OCI-LY3 (cell line): ENCODE measurements around the gene RASGRP3.

Experiments used
- H2AFZ ChIP-seq: fragments of 200-600, 300-600 bp; shearing (Covaris generic); 2 replicates; pipeline ENCODE4 v1.6.0; 2014; ENCODE audit warnings: antibody characterized with exemption, low read depth, low read length
- H3K27ac ChIP-seq: fragments of 200-600, 300-600 bp; sonication (generic); 2 replicates; pipeline ENCODE4 v1.5.1; 2014; ENCODE audit warnings: mild to moderate bottlenecking, low read length, moderate library complexity, mixed read lengths
- H3K27me3 ChIP-seq: fragments of 200-600, 300-600 bp; sonication (generic); 2 replicates; pipeline ENCODE4 v1.6.1; 2014; ENCODE audit warnings: low read depth, low read length, mixed read lengths
- H3K36me3 ChIP-seq: fragments of 200-600, 300-600 bp; sonication (generic); replicated peaks from 2 replicates; pipeline ENCODE3; 2014; ENCODE audit warnings: low read depth, low read length, mixed read lengths
- H3K4me1 ChIP-seq: fragments of 300-600, 200-600 bp; sonication (generic); 2 replicates; pipeline ENCODE4 v1.6.1; 2014; ENCODE audit warnings: low read length, mixed read lengths
- H3K4me2 ChIP-seq: fragments of 200-600, 300-600 bp; sonication (generic); 2 replicates; pipeline ENCODE4 v1.6.1; 2014; ENCODE audit warnings: low read length, mixed read lengths
- H3K4me3 ChIP-seq: fragments of 300-600, 200-600 bp; sonication (generic); 2 replicates; pipeline ENCODE4 v1.5.1; 2014; ENCODE audit warnings: antibody characterized with exemption, mild to moderate bottlenecking, low read length, moderate library complexity
- H3K79me2 ChIP-seq: fragments of 300-600, 200-600 bp; shearing (Covaris generic); 2 replicates; pipeline ENCODE4 v1.6.1; 2014; ENCODE audit warnings: mild to moderate bottlenecking, low read length, mixed read lengths
- H3K9ac ChIP-seq: fragments of 300-600, 200-600 bp; shearing (Covaris generic); 2 replicates; pipeline ENCODE4 v1.6.0; 2014; ENCODE audit warnings: mild to moderate bottlenecking, low read length, moderate library complexity
- H3K9me3 ChIP-seq: fragments of 200-600, 300-600 bp; shearing (Covaris generic); 2 replicates; pipeline ENCODE4 v1.6.1; 2014; ENCODE audit warnings: low read length, mixed read lengths; ENCODE audit not compliant: insufficient read depth
- H4K20me1 ChIP-seq: fragments of 200-600, 300-600 bp; sonication (generic); 2 replicates; pipeline ENCODE4 v1.6.1; 2016; ENCODE audit warnings: low read length, mixed read lengths; ENCODE audit not compliant: insufficient read depth
- EZH2phosphoT487 ChIP-seq: fragments of 200-600 bp; shearing (Covaris generic); IDR thresholded peaks from 2 replicates; pipeline ENCODE4 v1.6.1; 2018; ENCODE audit warnings: antibody characterized with exemption, mixed run types, low read depth
- TF ChIP-seq, protein P1 (sequence below): fragments of 200-600, 300-600 bp; sonication (generic); IDR thresholded peaks from 2 replicates; pipeline ENCODE4 v1.5.1; 2014; ENCODE audit warnings: antibody characterized with exemption, low read length, low read depth

Gene RASGRP3

DNA sequence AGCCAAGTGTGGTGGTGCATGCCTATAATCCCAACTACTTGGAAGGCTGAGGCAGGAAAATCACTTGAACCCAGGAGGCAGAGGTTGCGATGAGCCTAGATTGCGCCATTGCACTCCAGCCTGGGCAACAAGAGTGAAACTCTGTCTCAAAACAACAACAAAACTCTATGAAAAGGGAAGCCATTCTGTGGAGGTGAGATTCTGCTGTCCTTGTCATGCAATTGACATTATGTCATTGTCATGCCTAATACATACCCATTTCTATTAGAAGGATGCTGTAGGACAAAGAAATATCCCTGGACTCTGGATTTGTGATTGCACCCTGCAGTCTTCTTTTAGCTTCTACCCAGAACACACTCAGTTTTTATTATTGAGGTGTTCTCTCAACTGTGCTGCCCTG is 8.6 kb downstream of the RASGRP3 start:
- TF ChIP-seq, protein P1, sequence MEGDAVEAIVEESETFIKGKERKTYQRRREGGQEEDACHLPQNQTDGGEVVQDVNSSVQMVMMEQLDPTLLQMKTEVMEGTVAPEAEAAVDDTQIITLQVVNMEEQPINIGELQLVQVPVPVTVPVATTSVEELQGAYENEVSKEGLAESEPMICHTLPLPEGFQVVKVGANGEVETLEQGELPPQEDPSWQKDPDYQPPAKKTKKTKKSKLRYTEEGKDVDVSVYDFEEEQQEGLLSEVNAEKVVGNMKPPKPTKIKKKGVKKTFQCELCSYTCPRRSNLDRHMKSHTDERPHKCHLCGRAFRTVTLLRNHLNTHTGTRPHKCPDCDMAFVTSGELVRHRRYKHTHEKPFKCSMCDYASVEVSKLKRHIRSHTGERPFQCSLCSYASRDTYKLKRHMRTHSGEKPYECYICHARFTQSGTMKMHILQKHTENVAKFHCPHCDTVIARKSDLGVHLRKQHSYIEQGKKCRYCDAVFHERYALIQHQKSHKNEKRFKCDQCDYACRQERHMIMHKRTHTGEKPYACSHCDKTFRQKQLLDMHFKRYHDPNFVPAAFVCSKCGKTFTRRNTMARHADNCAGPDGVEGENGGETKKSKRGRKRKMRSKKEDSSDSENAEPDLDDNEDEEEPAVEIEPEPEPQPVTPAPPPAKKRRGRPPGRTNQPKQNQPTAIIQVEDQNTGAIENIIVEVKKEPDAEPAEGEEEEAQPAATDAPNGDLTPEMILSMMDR: no peak
- no peak for TF ChIP-seq EZH2phosphoT487

DNA sequence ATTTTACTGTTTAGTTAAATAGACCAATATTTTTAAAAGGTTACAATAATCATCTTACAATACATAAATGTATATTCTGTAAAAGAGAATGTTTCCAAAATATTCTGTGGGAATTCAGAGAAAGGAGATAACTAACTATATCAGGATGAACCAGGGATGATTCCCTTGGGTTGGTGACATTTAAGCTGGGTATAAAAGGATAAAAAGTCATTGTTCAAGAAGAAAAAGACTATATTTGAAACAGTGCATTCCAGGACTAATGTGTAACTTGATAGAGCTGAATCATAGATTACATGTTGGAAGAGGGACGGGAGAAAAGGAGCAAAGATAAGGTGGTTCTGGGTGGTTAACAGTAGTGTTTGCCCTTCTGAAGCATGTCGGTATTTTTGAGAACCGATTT is 10.1 kb downstream of the RASGRP3 start:
- H3K4me3 ChIP-seq: no peak overlapping the region
- no peaks in the 10 kb centered on the region for H3K27me3 ChIP-seq

More for the DNA sequence above, 8.6 kb downstream of the RASGRP3 start:
- Histone ChIP-seq H3K79me2 (peaks cover 84% of the 10 kb centered on the region), H2AFZ (no peak overlapping the region), H4K20me1 (no peaks in the 10 kb centered on the region), H3K4me3 (peak overlapping the region; percentile 44), H3K9me3 (peaks cover 10% of the 10 kb centered on the region; the same call in 1 of the 2 replicates), H3K9ac (peak overlapping the region; percentile 83), H3K27me3 (no peaks in the 10 kb centered on the region), H3K27ac (peak overlapping the region; percentile 97), H3K4me2 (peak overlapping the region; percentile 70), H3K36me3 (peaks cover 48% of the 10 kb centered on the region), H3K4me1 (peaks cover 95% of the 10 kb centered on the region)

DNA sequence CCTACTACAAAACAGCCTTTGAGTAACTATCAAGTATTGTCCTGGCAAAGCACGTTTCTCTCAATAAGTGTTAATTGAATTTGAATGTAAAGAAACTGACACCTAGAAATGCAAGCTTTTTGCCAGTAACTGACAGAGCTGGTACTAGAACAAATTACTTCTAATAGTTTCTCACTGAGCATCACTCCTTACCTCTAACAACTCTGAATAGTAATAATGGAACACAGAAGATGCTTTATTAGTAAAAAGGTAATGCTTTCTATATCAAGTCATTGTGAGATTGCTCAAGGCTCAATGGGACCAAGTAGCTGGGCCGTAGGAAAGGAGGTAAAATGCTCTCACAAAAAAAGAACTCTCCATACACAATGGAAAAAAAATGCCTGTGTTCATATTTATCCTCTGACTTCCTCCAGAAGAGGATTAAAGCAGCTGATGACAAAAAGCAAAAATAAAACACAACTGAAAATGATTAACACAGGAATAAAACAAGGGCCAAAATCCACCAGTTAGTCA is 11.8 kb downstream of the RASGRP3 start:
- Histone ChIP-seq H3K27me3 (no peaks in the 10 kb centered on the region), H4K20me1 (no peaks in the 10 kb centered on the region), H3K4me3 (peak overlapping the region; percentile 58), H3K36me3 (peaks cover 47% of the 10 kb centered on the region), H3K9me3 (peaks cover 5% of the 10 kb centered on the region; the same call in 1 of the 2 replicates), H3K79me2 (peaks cover 84% of the 10 kb centered on the region), H2AFZ (no peak overlapping the region), H3K27ac (peak overlapping the region; percentile 97), H3K4me1 (peaks cover 98% of the 10 kb centered on the region), H3K9ac (peak overlapping the region; percentile 90), H3K4me2 (peak overlapping the region; percentile 82)
- TF ChIP-seq EZH2phosphoT487: no peak
- TF ChIP-seq, protein P1: no peak

More for the DNA sequence above, 10.1 kb downstream of the RASGRP3 start:
- Histone ChIP-seq H3K36me3 (peaks cover 44% of the 10 kb centered on the region), H3K79me2 (peaks cover 84% of the 10 kb centered on the region), H3K9me3 (peaks cover 5% of the 10 kb centered on the region; the same call in 1 of the 2 replicates), H3K4me1 (peaks cover 96% of the 10 kb centered on the region), H2AFZ (no peak overlapping the region), H3K9ac (no peak overlapping the region), H4K20me1 (no peaks in the 10 kb centered on the region), H3K27ac (peak overlapping the region; percentile 97), H3K4me2 (no peak overlapping the region)
- TF ChIP-seq, protein P1: no peak
- TF ChIP-seq EZH2phosphoT487: no peak

GRCh38 chr2:33488715-33489540 is 12.5 kb downstream of the RASGRP3 start:
- Histone ChIP-seq H3K4me2 (peak overlapping the region; percentile 82), H3K79me2 (peaks cover 86% of the 10 kb centered on the region)
- TF ChIP-seq, protein P1: no peak
- no peak for TF ChIP-seq EZH2phosphoT487

More at GRCh38 chr2:33488715-33489540, 12.5 kb downstream of the RASGRP3 start:
- Histone ChIP-seq H3K4me3 (peak overlapping the region; percentile 58), H3K4me1 (peaks cover 98% of the 10 kb centered on the region), H3K9ac (peak overlapping the region; percentile 90), H3K27ac (peak overlapping the region; percentile 97), H3K9me3 (peaks cover 5% of the 10 kb centered on the region; the same call in 1 of the 2 replicates), H2AFZ (no peak overlapping the region), H3K36me3 (peaks cover 48% of the 10 kb centered on the region), H4K20me1 (no peaks in the 10 kb centered on the region), H3K27me3 (no peaks in the 10 kb centered on the region)
